WI38 (cell line): ENCODE results near the gene STYX.
"Not testable (repeated sequence)": the region's sequence is repeated elsewhere in the genome, so short reads cannot be mapped to it uniquely, and the experiment has no call there.

Experiments
- H3K4me3 ChIP-seq: 2 replicates; pipeline ENCODE4 v1.5.1; 2011; ENCODE audit warnings: low read depth, mild to moderate bottlenecking, control low read depth, low read length
- TF ChIP-seq, protein P1 (sequence below): IDR thresholded peaks from 2 replicates; pipeline ENCODE4 v1.5.1; 2012; ENCODE audit warnings: low read depth, mild to moderate bottlenecking, control low read depth, low read length

STYX gene

GRCh38 chr14:52748647-52749292 lies 18.8 kb downstream of the STYX start:
- TF ChIP-seq, protein P1, sequence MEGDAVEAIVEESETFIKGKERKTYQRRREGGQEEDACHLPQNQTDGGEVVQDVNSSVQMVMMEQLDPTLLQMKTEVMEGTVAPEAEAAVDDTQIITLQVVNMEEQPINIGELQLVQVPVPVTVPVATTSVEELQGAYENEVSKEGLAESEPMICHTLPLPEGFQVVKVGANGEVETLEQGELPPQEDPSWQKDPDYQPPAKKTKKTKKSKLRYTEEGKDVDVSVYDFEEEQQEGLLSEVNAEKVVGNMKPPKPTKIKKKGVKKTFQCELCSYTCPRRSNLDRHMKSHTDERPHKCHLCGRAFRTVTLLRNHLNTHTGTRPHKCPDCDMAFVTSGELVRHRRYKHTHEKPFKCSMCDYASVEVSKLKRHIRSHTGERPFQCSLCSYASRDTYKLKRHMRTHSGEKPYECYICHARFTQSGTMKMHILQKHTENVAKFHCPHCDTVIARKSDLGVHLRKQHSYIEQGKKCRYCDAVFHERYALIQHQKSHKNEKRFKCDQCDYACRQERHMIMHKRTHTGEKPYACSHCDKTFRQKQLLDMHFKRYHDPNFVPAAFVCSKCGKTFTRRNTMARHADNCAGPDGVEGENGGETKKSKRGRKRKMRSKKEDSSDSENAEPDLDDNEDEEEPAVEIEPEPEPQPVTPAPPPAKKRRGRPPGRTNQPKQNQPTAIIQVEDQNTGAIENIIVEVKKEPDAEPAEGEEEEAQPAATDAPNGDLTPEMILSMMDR: no peak
- no peak overlapping the region for H3K4me3 ChIP-seq

GRCh38 chr14:52755607-52756316 lies 25.8 kb downstream of the STYX start:
- H3K4me3 ChIP-seq: no peak overlapping the region
- TF ChIP-seq, protein P1: no peak

DNA sequence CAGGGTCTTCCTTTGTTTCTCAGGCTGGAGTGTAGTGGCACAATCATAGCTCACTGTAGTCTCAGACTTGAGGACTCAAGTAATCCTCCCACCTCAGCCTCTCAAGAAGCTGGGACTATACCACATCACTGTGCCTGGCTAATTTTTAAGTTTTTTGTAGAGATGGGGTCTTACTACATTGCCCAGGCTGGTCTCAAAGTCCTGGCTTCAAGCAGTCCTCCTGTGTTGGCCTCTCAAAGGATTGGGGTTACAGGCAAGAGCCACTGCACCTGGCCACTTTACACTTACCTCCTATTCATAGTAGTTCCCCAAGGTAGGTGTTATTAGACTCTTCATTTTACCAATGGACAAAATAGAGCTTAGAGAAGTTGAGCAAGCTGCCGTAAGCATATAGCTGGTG lies 29.2 kb downstream of the STYX start:
- TF ChIP-seq, protein P1: no peak
- H3K4me3 ChIP-seq: no peak overlapping the region

GRCh38 chr14:52762923-52763322 lies 33.0 kb downstream of the STYX start:
- not testable (repeated sequence) for H3K4me3 ChIP-seq

GRCh38 chr14:52767058-52767833 lies 37.3 kb downstream of the STYX start:
- TF ChIP-seq, protein P1: no peak

GRCh38 chr14:52769887-52770286 lies 39.9 kb downstream of the STYX start:
- TF ChIP-seq, protein P1: no peak
- H3K4me3 ChIP-seq: no peak overlapping the region

More at GRCh38 chr14:52767058-52767833, 37.3 kb downstream of the STYX start:
- H3K4me3 ChIP-seq: no peak overlapping the region

- TF ChIP-seq, protein P1: no peak
- no peak overlapping the region for H3K4me3 ChIP-seq
These were observed 46.9 kb downstream of the STYX start for GRCh38 chr14:52776816-52777215.
